HepG2 (cell line): Measurements from ENCODE around the gene IL22RA1. TPM values are rescaled to one million over a fixed set of nuclear protein-coding genes. Genes with fewer than 3 reads are reported as not detected.

ENCODE experiments used
- ATAC-seq: fragments of 200-7000 bp; cut with Tn5 transposase; 3 replicates; pipeline ENCODE4 v1.9.1; 2020; ENCODE audit warnings: mild to moderate bottlenecking, moderate library complexity
- BruUV-seq: library from RNA; stranded (reverse); fragments of 400-500 nt; replicated peaks from 2 replicates; lab custom pipeline; 2021; lab: Mats Ljungman, UMichigan
- CTCF ChIA-PET: fragments of 300-600 bp; formaldehyde crosslinking; extraction: SDS; loops from one replicate; lab custom pipeline; 2021; ENCODE audit warnings: low total read pairs, inconsistent platforms, low intra/inter-chr PET ratio; lab: Yijun Ruan, JAX
- POLR2A ChIA-PET: fragments of 350-600 bp; sonication (Branson Sonifier 250); formaldehyde crosslinking; loops from one replicate; lab custom pipeline; 2020; ENCODE audit warnings: antibody characterized with exemption, inconsistent platforms; lab: Yijun Ruan, JAX
- DNase-seq: peaks from one replicate; pipeline ENCODE4 v3.0.0-alpha.2; 2015; ENCODE audit warnings: low spot score
- FAIRE-seq: peaks from 3 replicates; lab custom pipeline; 2011; peaks lifted over from hg19 to GRCh38; lab: Jason Lieb, UNC
- H2AFZ ChIP-seq: one replicate; pipeline ENCODE4 v1.6.1; 2011; ENCODE audit warnings: low read length, inconsistent platforms
- H3K27ac ChIP-seq: fragments of 300-600 bp; 3 replicates; pipeline ENCODE4 v1.8.0; 2011; ENCODE audit warnings: mixed run types, mild to moderate bottlenecking, mixed read lengths, low read length, inconsistent platforms; ENCODE audit not compliant: insufficient read depth; ENCODE audit errors: extremely low read length
- H3K27me3 ChIP-seq, 2 experiments: fragments of 200-600 bp in 1 of 2; 2 replicates in 1 of 2; 3 replicates in 1 of 2; pipeline versions ENCODE4 v1.6.0 to v1.8.0; 2011; ENCODE audit warnings: low read length in 2 of 2, mild to moderate bottlenecking in 2 of 2, moderate library complexity in 2 of 2, inconsistent platforms in 1 of 2; ENCODE audit not compliant: insufficient read depth in 2 of 2, control insufficient read depth in 1 of 2
- H3K36me3 ChIP-seq, 2 experiments: fragments of 200-600 bp in 1 of 2; replicated peaks in 1 of 2; 2 replicates in 1 of 2; 3 replicates in 1 of 2; pipeline versions ENCODE4 v1.5.1 to v1.8.0; 2011; ENCODE audit warnings: low read length in 2 of 2, inconsistent platforms in 1 of 2; ENCODE audit not compliant: insufficient read depth in 2 of 2, control insufficient read depth in 1 of 2
- H3K4me1 ChIP-seq: 2 replicates; pipeline ENCODE4 v1.5.1; 2012; ENCODE audit warnings: low read length, inconsistent platforms; ENCODE audit not compliant: insufficient read depth
- H3K4me2 ChIP-seq: 2 replicates; pipeline ENCODE4 v1.6.0; 2011; ENCODE audit warnings: low read depth, low read length, inconsistent platforms
- H3K4me3 ChIP-seq, 3 experiments: fragments of 200-600 bp in 1 of 3; sonication (generic), shearing (Covaris generic) in 1 of 3; replicated peaks in 1 of 3; 2 replicates each; pipeline ENCODE4 v1.5.1; 2011 to 2016; ENCODE audit warnings: low read length in 3 of 3, inconsistent platforms in 2 of 3, low read depth in 2 of 3, mild to moderate bottlenecking in 2 of 3, control low read depth in 1 of 3, mixed read lengths in 1 of 3; ENCODE audit not compliant: insufficient read depth in 1 of 3
- H3K79me2 ChIP-seq: one replicate; pipeline ENCODE4 v1.6.1; 2011; ENCODE audit warnings: low read length, inconsistent platforms; ENCODE audit not compliant: insufficient read depth
- H3K9ac ChIP-seq: 2 replicates; pipeline ENCODE4 v1.6.0; 2011; ENCODE audit warnings: mild to moderate bottlenecking, low read depth, low read length, inconsistent platforms; ENCODE audit not compliant: insufficient read depth
- H3K9me3 ChIP-seq: 2 replicates; pipeline ENCODE4 v1.5.1; 2012; ENCODE audit warnings: mild to moderate bottlenecking, low read length
- H4K20me1 ChIP-seq: 2 replicates; pipeline ENCODE4 v1.6.0; 2011; ENCODE audit warnings: inconsistent platforms, mild to moderate bottlenecking, low read length, moderate library complexity; ENCODE audit not compliant: insufficient read depth
- CBX5 ChIP-seq: sonication (generic); formaldehyde crosslinking; IDR thresholded peaks from 2 replicates; pipeline ENCODE4 v1.4.0; 2020; ENCODE audit warnings: missing genetic modification reagents, borderline replicate concordance
- HDAC6 ChIP-seq: fragments of 200-600 bp; sonication (generic); IDR thresholded peaks from 2 replicates; pipeline ENCODE4 v1.7.0; 2017; ENCODE audit warnings: mild to moderate bottlenecking, antibody characterized with exemption, low read length, low read depth
- HNRNPUL1 ChIP-seq: fragments of 200-400 bp; formaldehyde crosslinking; IDR thresholded peaks from 2 replicates; pipeline ENCODE4 v1.6.1; 2017; ENCODE audit warnings: low read depth, mild to moderate bottlenecking, low read length, moderate library complexity
- NR2F1 ChIP-seq, 2 experiments: fragments of 450-650 bp in 1 of 2; formaldehyde crosslinking in 1 of 2; IDR thresholded peaks; 2 replicates each; pipeline versions ENCODE4 v1.5.0 to v1.6.1; 2016 to 2020; ENCODE audit warnings: mild to moderate bottlenecking in 1 of 2, missing compliant biosample characterization in 1 of 2, missing genetic modification reagents in 1 of 2, moderate library complexity in 1 of 2
- NR2F6 ChIP-seq, 2 experiments: IDR thresholded peaks; 2 replicates each; pipeline ENCODE4 v1.6.1; 2016; ENCODE audit warnings: antibody characterized with exemption in 1 of 2, mild to moderate bottlenecking in 1 of 2
- TAF1 ChIP-seq: sonication (generic); formaldehyde crosslinking; IDR thresholded peaks from 2 replicates; pipeline ENCODE4 v1.4.0; 2020; ENCODE audit warnings: missing genetic modification reagents
- ZNF160 ChIP-seq: sonication (generic); formaldehyde crosslinking; IDR thresholded peaks from 2 replicates; pipeline ENCODE4 v1.8.0; 2022; ENCODE audit warnings: mild to moderate bottlenecking, inconsistent platforms, missing genetic modification reagents
- ZNF619 ChIP-seq: sonication (generic); formaldehyde crosslinking; IDR thresholded peaks from 2 replicates; pipeline ENCODE4 v1.4.0; 2020; ENCODE audit warnings: mild to moderate bottlenecking, missing genetic modification reagents
- ZNF652 ChIP-seq: IDR thresholded peaks from 2 replicates; pipeline ENCODE4 v1.6.1; 2016; ENCODE audit warnings: low read depth, borderline replicate concordance
- ZNF883 ChIP-seq: sonication (generic); formaldehyde crosslinking; IDR thresholded peaks from 2 replicates; pipeline ENCODE4 v1.5.1; 2020; ENCODE audit warnings: mild to moderate bottlenecking, missing genetic modification reagents; ENCODE audit errors: not compliant biosample characterization
- ZZZ3 ChIP-seq: sonication (generic); formaldehyde crosslinking; IDR thresholded peaks from 2 replicates; pipeline ENCODE4 v1.4.0; 2020; ENCODE audit warnings: missing genetic modification reagents, mild to moderate bottlenecking, borderline replicate concordance
- WGBS: methylation state at CpG from one replicate; pipeline ENCODE4 v1.1.6; 2017; ENCODE audit warnings: low lambda C conversion rate; 5-methylcytosine and 5-hydroxymethylcytosine counted together
- in situ Hi-C: cut with HindIII; loops from 2 replicates; pipeline ENCODE4 v1.10.0; 2017; ENCODE audit warnings: low pct_unique_long_range_greater_than_20kb; ENCODE audit not compliant: extremely low pct_ligation_motif_present
- intact Hi-C: fragments of 100-400 bp; cut with micrococcal nuclease; formaldehyde crosslinking; loops from one replicate; pipeline ENCODE4 v1.10.0; 2022; ENCODE audit not compliant: unreplicated experiment
- polyA plus RNA-seq, 8 experiments: library from polyadenylated mRNA; depleted of rRNA in 3 of 8; stranded (reverse) in 7 of 8; unstranded in 1 of 8; fragments of >200 nt; fragmentation: Illumina TruSeq in 4 of 8; extraction: Trizol in 4 of 8; gene quantifications; 2 replicates each; pipeline versions ENCODE4 v1.2.1 to v1.2.3, GENCODE V29; 2011 to 2016; ENCODE audit warnings: low read depth in 4 of 8, missing spikeins in 1 of 8, mixed read lengths in 1 of 8; ENCODE audit not compliant: insufficient read depth in 1 of 8
- total RNA-seq, 5 experiments: library from RNA; depleted of rRNA; stranded (reverse); fragments of >200 nt; fragmentation: Illumina TruSeq; extraction: Trizol; gene quantifications; 2 replicates each; pipeline ENCODE4 v1.2.3, GENCODE V29; 2016; ENCODE audit warnings: low read depth in 1 of 5
- TF ChIP-seq, protein P1 (sequence below): IDR thresholded peaks from 2 replicates; pipeline ENCODE4 v1.6.1; 2016
- TF ChIP-seq, protein P2 (sequence below): sonication (generic); formaldehyde crosslinking; conservative IDR thresholded peaks from 2 replicates; pipeline ENCODE4 v1.8.0; 2022; ENCODE audit warnings: mild to moderate bottlenecking, moderate library complexity, missing genetic modification reagents
- TF ChIP-seq, protein P3 (sequence below): IDR thresholded peaks from 2 replicates; pipeline ENCODE4 v1.6.1; 2018; ENCODE audit warnings: missing genetic modification reagents
- TF ChIP-seq, protein P4 (sequence below): sonication (generic); formaldehyde crosslinking; IDR thresholded peaks from 2 replicates; pipeline ENCODE4 v1.4.0; 2020; ENCODE audit warnings: mild to moderate bottlenecking, missing genetic modification reagents
- TF ChIP-seq, protein P5 (sequence below): sonication (generic); formaldehyde crosslinking; IDR thresholded peaks from 2 replicates; pipeline ENCODE4 v1.5.0; 2020; ENCODE audit warnings: missing genetic modification reagents

The IL22RA1 gene
- total and polyA plus RNA-seq, 2 of the 13 experiments (the other 11 are each of a cell fraction or from before 2014, with no cell fraction given): 4.4 to 10.2 TPM

DNA sequence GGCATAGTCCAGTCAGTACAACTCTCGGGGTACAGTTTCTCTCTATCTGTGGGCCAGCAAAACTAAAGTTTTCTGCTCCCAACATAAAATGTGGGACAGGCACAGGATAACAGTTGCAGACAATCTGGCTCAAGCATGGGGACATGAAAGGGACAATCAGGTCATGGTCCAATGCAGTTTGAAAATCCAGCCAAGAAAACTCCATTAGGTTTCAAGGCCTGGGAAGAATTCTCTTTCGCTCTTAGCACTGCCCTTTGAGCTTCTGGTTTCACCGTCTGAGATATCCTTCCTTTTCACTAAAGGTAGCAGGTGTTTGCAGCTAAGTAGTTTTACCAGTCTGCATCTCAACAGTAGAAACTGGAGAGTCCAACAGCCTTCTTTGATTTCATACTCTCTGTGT is 21.1 kb upstream of the IL22RA1 start:
- H3K4me1 ChIP-seq: peaks cover 21% of the 10 kb centered on the region
- peaks cover 2 to 18% of the 10 kb centered on the region in 2 experiments for H3K36me3 ChIP-seq
- no peak overlapping the region for H3K9ac ChIP-seq
- ATAC-seq (no peak), DNase-seq (no peak), FAIRE-seq (no peak)
- in situ Hi-C loops (no loop called here), intact Hi-C loops (no loop called here)
- H3K4me3 ChIP-seq: no peak overlapping the region
- H3K4me2 ChIP-seq: no peak overlapping the region
- no peaks in the 10 kb centered on the region for H3K9me3 ChIP-seq
- WGBS: 92% methylated on average over 3 of the region's 3 CpGs
- BruUV-seq: no TSS peak
- H3K27me3 ChIP-seq: no peaks in the 10 kb centered on the region
- POLR2A ChIA-PET: no interaction called here
- H4K20me1 ChIP-seq: no peaks in the 10 kb centered on the region
- H3K79me2 ChIP-seq: no peaks in the 10 kb centered on the region
- TF ChIP-seq HDAC6 (no peak), ZNF619 (CRISPR knock-in tag) (no peak), CBX5 (CRISPR knock-in tag) (no peak), ZZZ3 (CRISPR knock-in tag) (no peak), NR2F6 (IDR thresholded peaks at IDR 0.05) (no peak), NR2F6 (CRISPR knock-in tag; IDR thresholded peaks at IDR 0.05) (no peak), ZNF160 (no peak), TAF1 (CRISPR knock-in tag) (no peak), NR2F1 (CRISPR knock-in tag; IDR thresholded peaks at IDR 0.05) (no peak), ZNF652 (CRISPR knock-in tag) (no peak), ZNF883 (CRISPR knock-in tag) (no peak), HNRNPUL1 (no peak)
- TF ChIP-seq, protein P1, sequence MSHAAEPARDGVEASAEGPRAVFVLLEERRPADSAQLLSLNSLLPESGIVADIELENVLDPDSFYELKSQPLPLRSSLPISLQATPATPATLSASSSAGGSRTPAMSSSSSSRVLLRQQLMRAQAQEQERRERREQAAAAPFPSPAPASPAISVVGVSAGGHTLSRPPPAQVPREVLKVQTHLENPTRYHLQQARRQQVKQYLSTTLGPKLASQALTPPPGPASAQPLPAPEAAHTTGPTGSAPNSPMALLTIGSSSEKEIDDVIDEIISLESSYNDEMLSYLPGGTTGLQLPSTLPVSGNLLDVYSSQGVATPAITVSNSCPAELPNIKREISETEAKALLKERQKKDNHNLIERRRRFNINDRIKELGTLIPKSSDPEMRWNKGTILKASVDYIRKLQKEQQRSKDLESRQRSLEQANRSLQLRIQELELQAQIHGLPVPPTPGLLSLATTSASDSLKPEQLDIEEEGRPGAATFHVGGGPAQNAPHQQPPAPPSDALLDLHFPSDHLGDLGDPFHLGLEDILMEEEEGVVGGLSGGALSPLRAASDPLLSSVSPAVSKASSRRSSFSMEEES (CRISPR knock-in tag): no peak
- TF ChIP-seq, protein P2, sequence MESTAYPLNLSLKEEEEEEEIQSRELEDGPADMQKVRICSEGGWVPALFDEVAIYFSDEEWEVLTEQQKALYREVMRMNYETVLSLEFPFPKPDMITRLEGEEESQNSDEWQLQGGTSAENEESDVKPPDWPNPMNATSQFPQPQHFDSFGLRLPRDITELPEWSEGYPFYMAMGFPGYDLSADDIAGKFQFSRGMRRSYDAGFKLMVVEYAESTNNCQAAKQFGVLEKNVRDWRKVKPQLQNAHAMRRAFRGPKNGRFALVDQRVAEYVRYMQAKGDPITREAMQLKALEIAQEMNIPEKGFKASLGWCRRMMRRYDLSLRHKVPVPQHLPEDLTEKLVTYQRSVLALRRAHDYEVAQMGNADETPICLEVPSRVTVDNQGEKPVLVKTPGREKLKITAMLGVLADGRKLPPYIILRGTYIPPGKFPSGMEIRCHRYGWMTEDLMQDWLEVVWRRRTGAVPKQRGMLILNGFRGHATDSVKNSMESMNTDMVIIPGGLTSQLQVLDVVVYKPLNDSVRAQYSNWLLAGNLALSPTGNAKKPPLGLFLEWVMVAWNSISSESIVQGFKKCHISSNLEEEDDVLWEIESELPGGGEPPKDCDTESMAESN: no peak
- TF ChIP-seq, protein P3, sequence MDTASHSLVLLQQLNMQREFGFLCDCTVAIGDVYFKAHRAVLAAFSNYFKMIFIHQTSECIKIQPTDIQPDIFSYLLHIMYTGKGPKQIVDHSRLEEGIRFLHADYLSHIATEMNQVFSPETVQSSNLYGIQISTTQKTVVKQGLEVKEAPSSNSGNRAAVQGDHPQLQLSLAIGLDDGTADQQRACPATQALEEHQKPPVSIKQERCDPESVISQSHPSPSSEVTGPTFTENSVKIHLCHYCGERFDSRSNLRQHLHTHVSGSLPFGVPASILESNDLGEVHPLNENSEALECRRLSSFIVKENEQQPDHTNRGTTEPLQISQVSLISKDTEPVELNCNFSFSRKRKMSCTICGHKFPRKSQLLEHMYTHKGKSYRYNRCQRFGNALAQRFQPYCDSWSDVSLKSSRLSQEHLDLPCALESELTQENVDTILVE (CRISPR knock-in tag): no peak
- TF ChIP-seq, protein P4, sequence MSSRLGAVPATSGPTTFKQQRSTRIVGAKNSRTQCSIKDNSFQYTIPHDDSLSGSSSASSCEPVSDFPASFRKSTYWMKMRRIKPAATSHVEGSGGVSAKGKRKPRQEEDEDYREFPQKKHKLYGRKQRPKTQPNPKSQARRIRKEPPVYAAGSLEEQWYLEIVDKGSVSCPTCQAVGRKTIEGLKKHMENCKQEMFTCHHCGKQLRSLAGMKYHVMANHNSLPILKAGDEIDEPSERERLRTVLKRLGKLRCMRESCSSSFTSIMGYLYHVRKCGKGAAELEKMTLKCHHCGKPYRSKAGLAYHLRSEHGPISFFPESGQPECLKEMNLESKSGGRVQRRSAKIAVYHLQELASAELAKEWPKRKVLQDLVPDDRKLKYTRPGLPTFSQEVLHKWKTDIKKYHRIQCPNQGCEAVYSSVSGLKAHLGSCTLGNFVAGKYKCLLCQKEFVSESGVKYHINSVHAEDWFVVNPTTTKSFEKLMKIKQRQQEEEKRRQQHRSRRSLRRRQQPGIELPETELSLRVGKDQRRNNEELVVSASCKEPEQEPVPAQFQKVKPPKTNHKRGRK (CRISPR knock-in tag): no peak
- TF ChIP-seq, protein P5, sequence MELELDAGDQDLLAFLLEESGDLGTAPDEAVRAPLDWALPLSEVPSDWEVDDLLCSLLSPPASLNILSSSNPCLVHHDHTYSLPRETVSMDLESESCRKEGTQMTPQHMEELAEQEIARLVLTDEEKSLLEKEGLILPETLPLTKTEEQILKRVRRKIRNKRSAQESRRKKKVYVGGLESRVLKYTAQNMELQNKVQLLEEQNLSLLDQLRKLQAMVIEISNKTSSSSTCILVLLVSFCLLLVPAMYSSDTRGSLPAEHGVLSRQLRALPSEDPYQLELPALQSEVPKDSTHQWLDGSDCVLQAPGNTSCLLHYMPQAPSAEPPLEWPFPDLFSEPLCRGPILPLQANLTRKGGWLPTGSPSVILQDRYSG (CRISPR knock-in tag): no peak
- TF ChIP-seq, all 625 proteins: peak for 0
- CTCF ChIA-PET: no interaction called here
- no peak overlapping the region for H3K27ac ChIP-seq
- no peak overlapping the region for H2AFZ ChIP-seq
